Heart right ventricle (tissue), 16 donors: Measurements from ENCODE around the gene CPVL. TPM values are rescaled to one million over a fixed set of nuclear protein-coding genes. Genes with fewer than 3 reads are reported as not detected.
A peak's percentile ranks its signal among the peaks of the same experiment; 100 is the strongest.

ENCODE experiments used
- ATAC-seq, 8 donors: fragments of 200-7000 bp; cut with Tn5 transposase; one replicate each; pipeline ENCODE4 v1.9.1; 2020; ENCODE audit warnings: mild to moderate bottlenecking in 8 of 8, moderate library complexity in 8 of 8, moderate number of reproducible peaks in 1 of 8
- DNase-seq, 2 donors: peaks; one replicate each; pipeline ENCODE4 v3.0.0-alpha.2; 2020
- H3K27ac ChIP-seq, 10 donors: fragments of 200-600 bp; sonication (generic) in 2 of 10; one replicate each; pipeline versions ENCODE4 v1.5.0 to v1.8.0; 2020 to 2022; ENCODE audit warnings: mild to moderate bottlenecking in 3 of 10
- H3K27me3 ChIP-seq, 7 donors: fragments of 200-600 bp; one replicate each; pipeline ENCODE4 v1.8.0; 2021 to 2022; ENCODE audit warnings: mild to moderate bottlenecking in 2 of 7
- H3K36me3 ChIP-seq, 9 donors: fragments of 200-600 bp; sonication (generic) in 1 of 9; one replicate each; pipeline versions ENCODE4 v1.5.0 to v1.8.0; 2020 to 2022; ENCODE audit warnings: mild to moderate bottlenecking in 2 of 9
- H3K4me1 ChIP-seq, 9 donors: fragments of 200-600 bp; sonication (generic) in 1 of 9; one replicate each; pipeline versions ENCODE4 v1.5.0 to v1.8.0; 2020 to 2022; ENCODE audit warnings: mild to moderate bottlenecking in 4 of 9
- H3K4me3 ChIP-seq, 10 donors: fragments of 200-600 bp; sonication (generic) in 2 of 10; one replicate each; pipeline versions ENCODE4 v1.5.0 to v1.8.0; 2020 to 2022; ENCODE audit warnings: mild to moderate bottlenecking in 7 of 10, moderate library complexity in 2 of 10
- H3K9me3 ChIP-seq, 11 donors: fragments of 200-600 bp in 10 of 11; sonication (generic) in 2 of 11; one replicate each; pipeline versions ENCODE4 v1.5.0 to v1.8.0; 2013 to 2022; ENCODE audit warnings: mild to moderate bottlenecking in 2 of 11, control low read depth in 1 of 11, moderate library complexity in 1 of 11
- CTCF ChIP-seq, 9 donors: fragments of 200-600 bp; sonication (generic) in 2 of 9; IDR thresholded peaks; one replicate each; pipeline versions ENCODE4 v1.5.0 to v1.8.0; 2021 to 2022; ENCODE audit warnings: antibody characterized with exemption in 9 of 9, mild to moderate bottlenecking in 5 of 9, moderate library complexity in 1 of 9
- WGBS, 2 donors: extraction: QIAGEN DNeasy Blood & Tissue Kit; methylation state at CpG; one replicate each; pipeline ENCODE4 v1.1.7; 2013; ENCODE audit warnings: inconsistent platforms in 1 of 2; 5-methylcytosine and 5-hydroxymethylcytosine counted together
- intact Hi-C, 10 donors: fragments of 100-400 bp; cut with DNase I; formaldehyde crosslinking; loops; one replicate each; pipeline versions ENCODE4 v1.11.1 to v1.14.2; 2022
- polyA plus RNA-seq, 2 donors: library from polyadenylated mRNA; stranded (reverse); fragments of 200-250 nt; gene quantifications; one replicate each; pipeline ENCODE4 v1.2.3, GENCODE V29; 2013
- total RNA-seq, 10 donors: library from RNA; stranded (reverse); fragmentation: NEBNext Ultra II Directional in 3 of 10; extraction: Animal tissue kit (Norgen Biotek cat#: 25700) in 3 of 10; gene quantifications; one replicate each; pipeline versions ENCODE4 v1.2.1 to v1.2.4, GENCODE V29; 2021 to 2023
- donor health status: Arrhythmogenic right ventricular cardiomyopathy.
- donor health status: ischemic (EF 13 %, LVEDD 7.1; RV severe dilation, severe dysfunction).
- donor health status: healthy with polysubstance abuse.
- donor health status: DM: no; HTN: yes; CAD: no.
- donor health status: DM: no; HTN: no; CAD: no.
- donor health status: ischemic (EF 25% LVEDD 6.9; RV normal size, moderate dysfunction).
- donor health status: ischemic (EF 25% LVEDD 5.7; RV mildly dilated, moderate dysfunction).
- donor health status: healthy.
- donor health status: DM: yes; HTN: yes; CAD: no.
- donor health status: Ischemic cardiomyopathy.
- donor health status: ischemic (EF 35%, LVEDD 5.7; RV mildly dilated, moderate dysfunction).
- donor health status: nonischemic (EF 11% LVEDD 7.7; RV severe dilation, severe dysfunction).
- donor health status: DM: yes; HTN: yes; CAD: no.
- donor health status: PGD.
- donor health status: ischemic (EF 29% LVEDD 5.4; RV normal size, mild dysfunction).
- donor health status: nonischemic (EF 23%, LVEDD 6.1; RV moderate dilation, normal function).

The CPVL gene
- total and polyA plus RNA-seq, 12 donors, result 49.4 to 215 (median 93.0) TPM

DNA sequence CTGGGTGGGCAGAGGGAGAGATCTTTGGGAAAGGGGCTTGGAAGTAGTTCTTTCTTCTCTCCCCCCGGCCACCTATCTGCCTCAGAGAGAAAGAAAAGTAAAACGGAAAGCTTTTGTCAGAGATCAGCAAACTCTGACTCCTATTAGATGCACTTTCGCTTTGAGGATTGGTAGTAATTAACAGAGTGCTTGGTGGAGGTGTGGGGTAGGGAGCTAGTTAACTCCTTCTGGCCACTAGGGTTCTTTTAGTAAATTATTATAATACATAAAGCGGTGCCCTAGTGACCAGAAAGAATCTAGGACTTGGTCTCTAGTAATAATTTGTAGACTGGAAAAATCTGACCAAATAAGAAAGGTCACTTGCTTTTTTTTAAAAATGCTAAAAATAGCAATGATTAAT lies 54.6 kb downstream of the CPVL start:
- peaks cover 0 to 6% (median 0%) of the 10 kb centered on the region in 9 donors for H3K36me3 ChIP-seq
- WGBS, 2 donors, result 40 to 42% methylated on average over 4 of the region's 4 CpGs
- no peaks in the 10 kb centered on the region for H3K27me3 ChIP-seq
- DNase-seq (no peak), ATAC-seq (peak in 4 of 8 donors; percentile 38 to 72 (median 54))
- peak in 1 of 9 donors; percentile 10 for TF ChIP-seq CTCF (IDR thresholded peaks at IDR 0.05)
- H3K4me1 ChIP-seq, result peaks cover 0 to 55% (median 38%) of the 10 kb centered on the region in 9 donors
- intact Hi-C loops, result loop anchor here in 2 of 10 donors (5.0 to 10.0 kb wide), 2 partner anchors 57 to 134 kb away; partner anchors contain the start of gene TRIL (in 1 of the 2)
- H3K27ac ChIP-seq, result peak overlapping the region in 9 of 10 donors; percentile 26 to 85 (median 67)
- no peaks in the 10 kb centered on the region for H3K9me3 ChIP-seq
- peak overlapping the region in 9 of 10 donors; percentile 10 to 50 (median 38) for H3K4me3 ChIP-seq

DNA sequence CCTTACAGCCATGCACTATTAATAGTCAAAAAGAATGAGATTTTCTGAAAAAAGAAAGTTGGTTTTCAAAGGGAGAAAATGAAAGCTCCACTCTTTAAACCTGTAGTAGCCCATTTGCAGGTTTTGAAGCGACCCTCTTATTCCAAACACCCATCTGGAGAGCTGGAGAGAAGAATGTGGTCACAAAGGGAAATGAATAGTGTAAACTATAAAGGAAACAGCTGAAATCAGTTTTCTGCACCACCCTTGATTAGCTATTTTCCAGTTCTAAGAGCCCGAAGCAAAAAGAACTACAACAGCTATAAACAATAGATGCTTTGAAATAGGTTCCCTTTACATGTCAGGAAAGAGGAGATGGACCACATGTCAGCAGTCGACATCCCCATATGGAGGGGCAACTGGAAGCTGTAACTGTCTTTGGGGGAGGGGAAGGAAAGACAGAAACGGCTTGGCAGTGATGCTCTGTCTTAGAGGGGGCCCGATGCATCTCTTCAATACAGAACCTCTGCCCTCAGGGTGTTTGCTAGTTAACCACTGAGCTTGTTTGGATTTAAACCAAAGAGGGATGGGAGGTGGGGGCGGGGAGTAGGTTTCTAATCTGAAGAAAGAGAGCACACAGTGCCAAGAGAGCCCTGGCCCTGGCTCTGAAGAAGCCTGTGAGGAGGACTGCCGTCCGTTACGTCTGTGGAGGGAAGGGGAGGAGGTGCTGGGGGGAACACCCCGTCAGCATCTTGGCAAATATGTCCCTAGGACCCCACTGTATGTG lies 55.3 kb downstream of the CPVL start:
- DNase-seq (peak; percentile 41 to 48), ATAC-seq (peak in 7 of 8 donors; percentile 39 to 79 (median 74))
- intact Hi-C loops, result loop anchor here in 2 of 10 donors (5.0 to 10.0 kb wide), 2 partner anchors 56 to 134 kb away; partner anchors contain the start of gene TRIL (in 1 of the 2)
- Histone ChIP-seq H3K27me3 (no peaks in the 10 kb centered on the region), H3K9me3 (no peaks in the 10 kb centered on the region), H3K4me1 (peaks cover 0 to 60% (median 44%) of the 10 kb centered on the region in 9 donors), H3K4me3 (peak overlapping the region in 9 of 10 donors; percentile 10 to 50 (median 38)), H3K36me3 (peaks cover 0 to 6% (median 0%) of the 10 kb centered on the region in 9 donors), H3K27ac (peak overlapping the region in 9 of 10 donors; percentile 26 to 85 (median 67))
- no peak for TF ChIP-seq CTCF (IDR thresholded peaks at IDR 0.05)
- WGBS, 2 donors, result 16 to 20% methylated on average over 10 of the region's 10 CpGs

GRCh38 chr7:29090151-29090805 lies 56.1 kb downstream of the CPVL start:
- WGBS, 2 donors, result 69 to 75% methylated on average over 3 of the region's 3 CpGs
- H3K27ac ChIP-seq, result peak overlapping the region in 5 of 10 donors; percentile 33 to 85 (median 66)
- ATAC-seq (no peak), DNase-seq (no peak)
- TF ChIP-seq CTCF (IDR thresholded peaks at IDR 0.05), result no peak
- peaks cover 0 to 56% (median 44%) of the 10 kb centered on the region in 9 donors for H3K4me1 ChIP-seq
- intact Hi-C loops, result loop anchor here in 2 of 10 donors (5.0 to 10.0 kb wide), 2 partner anchors 55 to 133 kb away; partner anchors contain the start of gene TRIL (in 1 of the 2)
- H3K27me3 ChIP-seq, result no peaks in the 10 kb centered on the region
- H3K9me3 ChIP-seq, result no peaks in the 10 kb centered on the region
- peak overlapping the region in 2 of 10 donors; percentile 5 to 44 for H3K4me3 ChIP-seq
- H3K36me3 ChIP-seq, result peaks cover 0 to 8% (median 0%) of the 10 kb centered on the region in 9 donors

- ATAC-seq, result peak in 4 of 8 donors; percentile 41 to 59 (median 52)
- H3K4me3 ChIP-seq, result peak overlapping the region in 1 of 10 donors; percentile 1
These were observed 58.5 kb downstream of the CPVL start for GRCh38 chr7:29087840-29088170.

More at GRCh38 chr7:29087840-29088170, 58.5 kb downstream of the CPVL start:
- DNase-seq, result no peak
- no peaks in the 10 kb centered on the region for H3K9me3 ChIP-seq
- H3K27ac ChIP-seq, result peak overlapping the region in 9 of 10 donors; percentile 3 to 67 (median 45)
- 16 to 17% methylated on average over 1 of the region's 1 CpG for WGBS, 2 donors
- H3K4me1 ChIP-seq, result peaks cover 0 to 55% (median 44%) of the 10 kb centered on the region in 9 donors
- peaks cover 0 to 14% (median 0%) of the 10 kb centered on the region in 9 donors for H3K36me3 ChIP-seq
- TF ChIP-seq CTCF (IDR thresholded peaks at IDR 0.05), result no peak
- no peaks in the 10 kb centered on the region for H3K27me3 ChIP-seq
- intact Hi-C loops, result loop anchor here in 1 of 10 donors (5.0 kb wide), 1 partner anchor 56 kb away; no protein-coding TSS in a partner anchor
